ES-I3 (cell line): ENCODE data around the gene SSNA1.
A peak's percentile ranks its signal among the peaks of the same experiment; 100 is the strongest.

Experiments
- H3K36me3 ChIP-seq: 2 replicates; pipeline ENCODE4 v1.6.1; 2013; ENCODE audit warnings: mild to moderate bottlenecking, low read length, control low read depth, moderate library complexity; ENCODE audit not compliant: insufficient read depth
- H3K4me1 ChIP-seq: 2 replicates; pipeline ENCODE4 v1.6.1; 2013; ENCODE audit warnings: mild to moderate bottlenecking, control low read depth, low read length; ENCODE audit not compliant: insufficient read depth
- H3K9ac ChIP-seq: 2 replicates; pipeline ENCODE4 v1.6.1; 2013; ENCODE audit warnings: low read depth, mild to moderate bottlenecking, low read length, moderate library complexity
- H3K9me3 ChIP-seq: 2 replicates; pipeline ENCODE4 v1.6.1; 2013; ENCODE audit warnings: mild to moderate bottlenecking, low read length, moderate library complexity; ENCODE audit not compliant: control insufficient read depth, insufficient read depth

SSNA1 gene

DNA sequence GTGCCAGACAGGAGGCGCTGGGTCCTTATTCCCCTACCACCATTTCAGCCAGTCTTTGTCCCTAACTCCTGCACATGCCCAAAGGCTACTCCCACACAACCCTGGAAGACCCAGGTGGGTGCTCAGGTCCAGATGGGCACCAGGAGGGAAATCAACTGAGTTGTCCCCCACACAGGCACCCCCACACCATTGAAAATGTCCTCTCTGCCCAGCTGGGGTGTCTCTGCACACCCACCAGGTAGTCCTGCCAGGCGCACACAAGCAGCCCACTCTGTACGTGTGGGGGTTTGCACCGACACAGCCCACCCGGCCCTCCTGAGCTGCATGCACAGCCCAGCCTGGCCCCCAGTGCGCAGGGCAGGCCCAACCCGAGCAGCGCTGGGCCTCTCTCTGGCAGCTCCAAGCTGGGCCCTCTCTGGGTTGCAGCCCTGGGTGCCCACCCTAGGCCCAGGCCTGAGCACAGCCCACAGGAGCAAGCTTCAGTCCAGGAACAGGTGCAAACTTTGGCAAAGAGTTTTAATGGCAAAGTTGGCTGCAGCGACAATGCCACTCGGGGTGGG, 31.4 kb downstream of the SSNA1 start:
- no peaks in the 10 kb centered on the region for H3K36me3 ChIP-seq
- no peaks in the 10 kb centered on the region; the same call in 1 of the 2 replicates for H3K4me1 ChIP-seq
- H3K9me3 ChIP-seq: no peaks in the 10 kb centered on the region
- no peak overlapping the region for H3K9ac ChIP-seq

DNA sequence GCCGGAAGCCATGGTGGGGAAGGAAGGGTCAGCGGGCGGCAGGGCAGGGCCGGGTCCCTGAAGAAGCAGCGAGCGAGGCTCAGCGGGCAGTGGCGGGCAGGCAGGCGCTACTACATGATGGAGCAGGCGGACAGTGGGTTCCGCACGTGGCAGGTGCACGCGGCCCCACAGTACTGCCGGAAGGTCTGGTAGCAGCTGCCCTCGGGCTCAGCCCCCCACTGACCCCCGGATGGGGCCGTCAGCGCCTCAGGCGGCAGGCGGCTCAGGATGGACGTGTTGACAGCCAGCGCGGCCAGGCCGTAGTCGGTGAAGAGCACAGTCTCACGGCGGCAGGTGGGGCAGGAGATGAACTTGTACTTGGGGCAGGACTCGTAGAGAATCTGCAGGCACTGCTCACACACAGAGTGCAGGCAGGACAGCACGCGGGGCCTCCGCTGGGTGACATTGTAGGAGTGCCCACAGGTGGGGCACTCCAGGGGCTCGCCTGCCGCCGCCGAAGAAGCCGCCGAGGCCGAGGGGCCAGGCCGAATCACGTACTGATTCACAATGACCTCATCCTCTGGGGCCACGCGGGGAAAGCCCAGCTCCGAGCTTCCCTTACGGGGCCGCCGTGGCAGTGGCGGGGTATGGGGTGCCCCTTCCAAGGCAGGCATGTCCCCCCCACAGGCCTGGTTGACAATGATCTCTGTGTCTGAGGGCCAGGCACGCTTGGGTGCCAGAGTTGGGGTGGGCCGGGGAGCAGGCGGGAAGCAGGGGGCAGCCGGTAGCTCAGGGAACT, 32.0 kb downstream of the SSNA1 start:
- no peaks in the 10 kb centered on the region for H3K9me3 ChIP-seq
- H3K9ac ChIP-seq: no peak overlapping the region
- H3K4me1 ChIP-seq: no peaks in the 10 kb centered on the region; the same call in 1 of the 2 replicates
- no peaks in the 10 kb centered on the region for H3K36me3 ChIP-seq

DNA sequence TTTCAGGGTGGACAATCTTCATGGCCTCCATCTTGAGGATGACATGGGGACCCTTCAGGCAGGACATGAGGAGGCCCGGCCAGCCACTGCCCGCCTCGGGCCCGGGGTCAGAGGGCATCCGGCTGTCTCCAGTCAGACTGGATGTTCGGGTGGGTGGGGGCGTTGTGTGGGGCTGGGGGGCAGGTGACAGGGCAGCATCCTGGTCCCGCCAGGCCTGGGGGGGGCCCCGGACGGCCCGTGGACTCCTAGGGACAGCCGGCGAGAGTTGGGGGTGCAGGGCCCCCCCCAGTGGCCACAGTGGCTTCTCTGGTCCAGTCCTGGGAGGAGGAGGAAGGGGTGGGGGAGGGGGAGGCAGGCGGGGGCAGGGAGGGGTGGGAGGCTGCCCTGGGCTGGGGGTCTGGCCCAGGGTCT, 32.6 kb downstream of the SSNA1 start:
- Histone ChIP-seq H3K36me3 (no peaks in the 10 kb centered on the region), H3K9ac (peak overlapping the region; percentile 33; the same call in 1 of the 2 replicates), H3K9me3 (no peaks in the 10 kb centered on the region), H3K4me1 (no peaks in the 10 kb centered on the region; the same call in 1 of the 2 replicates)

DNA sequence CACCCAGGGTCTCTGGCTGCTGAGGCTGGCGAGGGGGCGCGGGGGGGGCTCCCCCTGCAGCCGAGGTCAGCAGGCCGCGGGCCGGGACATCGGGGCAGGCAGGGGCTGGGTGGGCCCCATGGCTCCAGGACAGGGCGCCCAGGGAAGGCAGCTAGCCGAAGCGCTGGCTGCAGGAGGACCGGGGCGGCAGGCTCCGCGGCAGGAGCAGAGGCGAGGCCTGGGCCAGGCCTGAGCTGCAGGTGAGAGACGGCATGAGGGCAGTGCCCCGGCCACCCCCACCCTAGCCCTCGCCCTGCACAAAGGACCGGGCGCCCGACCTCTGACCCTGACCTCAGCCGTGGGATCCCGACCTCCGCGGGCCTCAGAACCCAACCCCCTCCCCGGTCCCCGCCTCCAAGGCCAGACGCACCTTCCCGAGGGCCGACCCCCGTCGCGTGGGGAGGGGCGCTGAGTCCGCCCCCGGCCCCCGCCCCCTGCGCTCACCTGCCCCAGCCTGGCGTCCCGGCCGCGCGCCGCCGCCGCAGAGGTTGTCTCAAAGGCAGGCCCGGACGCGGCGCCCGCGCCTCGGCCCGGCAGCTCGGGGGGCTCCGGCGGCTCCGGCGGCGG, 33.1 kb downstream of the SSNA1 start:
- peak overlapping the region; percentile 33; the same call in 1 of the 2 replicates for H3K9ac ChIP-seq
- no peaks in the 10 kb centered on the region for H3K36me3 ChIP-seq
- no peaks in the 10 kb centered on the region; the same call in 1 of the 2 replicates for H3K4me1 ChIP-seq

DNA sequence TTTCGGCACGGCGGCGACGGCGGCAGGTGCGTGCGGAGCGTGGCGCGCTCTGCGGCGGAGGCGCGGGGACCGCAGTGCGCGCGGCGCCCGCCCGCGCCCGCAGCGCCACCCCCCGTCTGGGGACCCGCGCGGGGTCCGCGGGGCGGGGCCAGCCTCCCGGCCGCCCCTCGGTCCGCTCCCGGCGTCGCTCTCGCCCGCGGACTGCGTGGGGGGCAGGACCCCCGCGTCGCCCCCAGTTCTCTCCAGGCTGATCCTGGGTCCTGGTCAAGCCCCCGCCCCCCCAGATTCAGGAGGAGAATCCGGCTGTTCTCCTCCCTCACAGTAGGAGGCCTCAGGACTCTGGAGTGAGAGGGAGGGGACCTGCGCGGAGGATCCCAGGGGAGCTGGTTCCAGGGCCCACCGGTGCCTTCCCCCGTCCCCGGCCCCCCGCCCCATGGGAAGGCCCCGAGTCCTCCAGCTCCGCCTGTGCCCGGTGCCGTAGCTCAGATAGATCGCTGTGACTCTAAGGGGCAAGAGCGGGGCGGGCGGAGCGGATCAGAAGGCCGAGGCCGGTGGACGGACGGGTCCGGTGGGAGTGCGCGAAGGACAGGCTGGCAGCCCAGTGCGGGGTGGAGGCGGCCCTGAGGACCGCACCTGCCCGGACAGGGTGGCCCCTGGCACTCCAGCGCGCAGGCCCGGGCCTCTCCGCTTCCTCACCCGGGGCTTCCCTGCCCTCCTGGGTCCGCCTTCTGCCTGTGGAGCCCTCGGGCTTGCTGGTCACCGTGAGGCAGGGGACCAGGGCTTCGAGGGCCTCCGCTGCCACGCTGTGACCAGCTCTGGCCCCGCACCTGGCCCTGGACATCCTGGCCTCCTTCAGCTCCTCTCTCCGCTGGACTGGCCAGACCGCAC, 34.0 kb downstream of the SSNA1 start, which contains the start of gene RNF208:
TSS of gene RNF208 (minus strand) at position 51 of the 888 bp plus-strand sequence. CDS start 1,028 bp downstream, outside the sequence.
- no peaks in the 10 kb centered on the region for H3K36me3 ChIP-seq
- no peaks in the 10 kb centered on the region for H3K9me3 ChIP-seq
- H3K4me1 ChIP-seq: no peaks in the 10 kb centered on the region; the same call in 1 of the 2 replicates
- H3K9ac ChIP-seq: peak within 1 kb of the TSS; percentile 59

More for the DNA sequence above, 33.1 kb downstream of the SSNA1 start:
- H3K9me3 ChIP-seq: no peaks in the 10 kb centered on the region

DNA sequence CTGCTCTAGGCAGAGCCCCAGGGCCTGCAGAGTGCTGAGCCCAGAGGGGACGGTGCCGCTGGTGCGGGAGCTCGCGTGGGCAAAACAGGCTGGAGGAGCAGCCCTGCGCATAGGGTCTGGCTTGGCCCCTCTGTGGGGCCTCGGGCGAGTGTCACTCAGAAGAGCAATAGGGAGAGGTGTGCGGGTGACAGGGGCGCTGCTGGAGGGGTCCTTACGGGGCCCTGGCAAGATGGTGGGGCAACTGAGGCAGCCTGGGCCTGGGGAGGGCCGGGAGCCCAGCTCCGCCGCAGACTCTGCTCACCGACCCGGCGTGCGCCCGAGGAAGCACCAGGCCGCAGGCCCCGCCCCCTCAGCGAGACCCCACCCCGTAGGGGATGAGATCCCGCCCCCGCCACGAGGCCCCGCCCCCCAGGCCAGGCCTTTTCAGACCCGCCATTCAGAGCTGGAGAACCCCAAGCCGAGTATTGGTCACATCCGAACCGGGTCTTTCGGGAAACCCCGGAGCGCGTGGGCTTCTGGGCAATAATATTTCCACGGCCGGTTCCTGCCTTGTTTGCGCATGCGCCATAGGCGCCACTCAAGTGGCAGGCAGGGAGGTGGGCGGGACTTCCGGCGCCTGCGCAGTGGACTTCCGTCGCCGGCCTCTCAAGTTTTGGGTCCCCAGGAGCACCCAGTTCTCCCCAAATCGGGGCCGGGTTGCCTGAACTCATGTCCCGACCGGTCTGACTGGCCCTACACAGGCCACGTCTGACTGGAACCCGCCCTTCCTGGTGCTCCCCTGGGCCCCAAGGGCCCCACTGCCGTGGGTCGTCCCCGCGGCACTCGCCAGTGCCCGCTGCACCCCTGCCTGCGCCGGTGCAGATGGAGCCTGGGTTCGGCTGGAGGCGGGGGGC, 34.8 kb downstream of the SSNA1 start:
- Histone ChIP-seq H3K4me1 (no peaks in the 10 kb centered on the region; the same call in 1 of the 2 replicates), H3K36me3 (no peaks in the 10 kb centered on the region), H3K9ac (peak overlapping the region; percentile 93), H3K9me3 (no peaks in the 10 kb centered on the region)

DNA sequence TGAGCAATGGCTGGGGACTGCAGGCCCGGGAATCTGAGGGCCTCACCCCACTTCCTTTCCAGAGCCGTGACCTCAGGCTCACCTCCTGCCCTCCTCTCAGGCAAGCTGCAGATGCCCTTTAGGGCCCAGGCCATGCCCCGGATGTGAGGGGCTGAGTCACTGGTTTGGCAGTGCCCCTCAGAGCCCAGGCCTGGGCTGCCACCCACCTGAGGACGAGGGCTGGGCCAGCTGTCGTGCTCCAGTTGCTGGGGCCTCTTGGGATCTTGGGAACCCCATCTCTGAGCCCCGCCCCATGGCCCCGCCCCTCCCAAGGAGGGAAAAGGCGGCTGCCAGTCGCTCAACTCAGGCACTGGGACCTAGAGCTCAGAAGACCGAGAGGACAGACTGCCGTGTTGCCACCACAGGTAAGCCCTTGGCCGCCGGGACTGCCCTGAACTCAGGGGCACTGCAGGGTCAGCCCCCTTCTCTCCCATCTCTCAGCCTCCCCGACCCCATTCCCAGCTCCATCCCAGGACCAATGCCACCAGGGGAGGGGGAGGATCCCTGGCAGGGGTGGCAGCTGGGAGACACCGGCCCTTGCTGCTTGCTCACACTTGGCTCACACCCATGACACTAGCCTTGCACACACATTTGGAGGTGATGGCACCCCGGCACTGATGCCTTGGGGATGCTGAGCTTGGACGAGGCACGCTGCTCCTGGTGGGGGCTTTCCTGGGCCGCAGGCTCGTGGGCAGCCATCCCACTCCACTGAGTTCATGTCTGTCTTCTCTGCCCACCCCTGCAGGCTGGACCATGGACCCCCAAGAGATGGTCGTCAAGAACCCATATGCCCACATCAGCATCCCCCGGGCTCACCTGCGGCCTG, 36.6 kb downstream of the SSNA1 start, which contains the start of gene CYSRT1:
TSS of gene CYSRT1 (plus strand) at position 345 of the 865 bp plus-strand sequence. CDS start at position 793, 448 bp downstream.
- no peaks in the 10 kb centered on the region for H3K9me3 ChIP-seq
- peak within 1 kb of the TSS; percentile 93 for H3K9ac ChIP-seq
- no peaks in the 10 kb centered on the region for H3K36me3 ChIP-seq
- no peaks in the 10 kb centered on the region for H3K4me1 ChIP-seq

DNA sequence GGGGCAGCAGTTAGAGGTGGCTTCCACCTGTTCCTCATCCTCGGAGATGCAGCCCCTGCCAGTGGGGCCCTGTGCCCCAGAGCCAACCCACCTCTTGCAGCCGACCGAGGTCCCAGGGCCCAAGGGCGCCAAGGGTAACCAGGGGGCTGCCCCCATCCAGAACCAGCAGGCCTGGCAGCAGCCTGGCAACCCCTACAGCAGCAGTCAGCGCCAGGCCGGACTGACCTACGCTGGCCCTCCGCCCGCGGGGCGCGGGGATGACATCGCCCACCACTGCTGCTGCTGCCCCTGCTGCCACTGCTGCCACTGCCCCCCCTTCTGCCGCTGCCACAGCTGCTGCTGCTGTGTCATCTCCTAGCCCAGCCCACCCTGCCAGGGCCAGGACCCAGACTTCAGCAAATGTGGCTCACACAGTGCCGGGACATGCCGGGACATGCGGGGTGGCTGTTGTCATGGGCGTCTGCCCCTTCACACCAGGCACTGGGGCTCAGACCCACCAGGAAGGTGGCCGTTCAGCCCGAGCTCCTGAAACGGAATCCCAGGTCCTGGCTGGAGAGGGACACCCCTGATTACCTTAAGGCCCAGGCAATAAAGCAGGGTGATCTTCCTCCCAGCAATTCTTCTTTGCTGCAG, 37.3 kb downstream of the SSNA1 start:
- no peaks in the 10 kb centered on the region for H3K4me1 ChIP-seq
- no peak overlapping the region for H3K9ac ChIP-seq
- no peaks in the 10 kb centered on the region for H3K9me3 ChIP-seq
- no peaks in the 10 kb centered on the region for H3K36me3 ChIP-seq

DNA sequence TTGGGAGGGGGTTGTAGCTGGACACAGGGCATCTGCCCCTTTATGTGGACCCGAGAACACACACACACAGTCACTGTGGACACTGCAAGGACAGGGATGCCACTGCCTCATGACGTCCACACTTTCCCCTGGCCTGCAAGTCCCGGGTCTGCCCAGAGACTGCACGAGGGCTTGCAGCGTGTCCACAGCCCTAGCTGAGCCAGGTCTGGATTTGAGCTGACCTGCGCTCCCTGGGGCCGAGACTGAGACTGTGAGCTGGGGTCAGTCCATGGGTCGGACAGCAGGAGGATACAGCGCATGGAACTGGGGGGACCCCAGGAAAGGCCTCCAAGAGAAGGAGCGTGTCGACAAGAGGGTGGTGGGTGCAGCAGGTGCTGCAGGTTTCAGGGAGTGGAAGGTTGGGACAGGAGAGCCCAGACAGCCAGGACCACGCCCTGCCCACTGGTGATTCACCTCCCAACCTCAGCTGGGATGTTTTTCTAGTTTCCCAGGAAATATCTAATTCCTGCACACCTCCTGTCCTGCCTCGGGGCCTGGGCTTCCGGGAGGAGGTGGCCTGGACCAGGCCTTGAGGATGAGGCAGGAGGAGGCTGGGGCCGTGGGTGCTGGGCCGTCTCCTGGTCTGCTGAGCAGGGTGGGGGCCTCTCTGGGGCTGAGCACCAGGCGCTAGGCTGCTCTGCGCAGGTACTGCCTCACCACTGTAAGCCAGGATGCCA, 38.0 kb downstream of the SSNA1 start:
- Histone ChIP-seq H3K36me3 (no peaks in the 10 kb centered on the region), H3K9me3 (no peaks in the 10 kb centered on the region), H3K4me1 (no peaks in the 10 kb centered on the region), H3K9ac (no peak overlapping the region)

DNA sequence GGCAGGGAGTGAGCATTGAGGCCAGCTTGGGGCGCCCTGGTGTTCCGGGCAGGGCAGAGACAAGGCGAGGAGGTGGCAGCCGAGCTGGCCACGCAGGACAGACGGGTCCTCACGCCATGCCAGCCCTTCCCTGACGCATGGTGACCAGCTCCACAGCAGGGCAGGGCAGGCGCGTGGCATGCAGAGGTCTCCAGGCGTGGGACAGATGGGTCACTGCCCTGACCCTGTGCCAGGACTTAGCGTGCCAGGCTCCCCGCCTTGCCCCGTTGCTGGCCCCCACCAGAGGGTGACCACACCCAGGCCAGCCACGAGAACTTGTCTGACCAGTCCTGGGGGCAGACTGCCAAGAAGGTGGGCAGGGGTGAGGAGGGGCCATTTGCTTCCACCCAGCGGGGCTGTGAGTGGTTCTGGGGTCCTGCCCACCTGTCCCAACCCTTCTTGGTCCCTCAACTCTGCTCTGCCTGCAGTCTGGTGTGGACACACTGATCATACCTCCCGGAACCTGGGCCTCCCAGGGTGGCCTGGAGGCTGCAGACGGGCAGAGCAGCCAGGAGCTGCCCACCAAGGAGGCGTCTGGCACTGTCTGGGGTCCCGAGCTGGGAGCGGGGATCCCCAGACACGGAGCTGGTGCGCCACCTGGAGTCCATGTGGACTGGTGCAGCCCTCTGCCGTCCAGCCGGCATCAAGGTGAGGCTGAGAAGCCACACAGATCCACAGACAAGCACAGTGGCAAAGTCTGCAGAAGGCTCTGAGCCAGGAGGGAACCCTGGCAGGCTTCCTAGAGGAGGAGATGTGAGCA, 38.8 kb downstream of the SSNA1 start, which contains the start of gene RNF224:
TSS of gene RNF224 (plus strand) at position 449 of the 799 bp plus-strand sequence. CDS start 834 bp downstream, outside the sequence.
- no peaks in the 10 kb centered on the region for H3K4me1 ChIP-seq
- no peaks in the 10 kb centered on the region for H3K36me3 ChIP-seq
- no peak within 1 kb of the TSS for H3K9ac ChIP-seq
- H3K9me3 ChIP-seq: no peaks in the 10 kb centered on the region

DNA sequence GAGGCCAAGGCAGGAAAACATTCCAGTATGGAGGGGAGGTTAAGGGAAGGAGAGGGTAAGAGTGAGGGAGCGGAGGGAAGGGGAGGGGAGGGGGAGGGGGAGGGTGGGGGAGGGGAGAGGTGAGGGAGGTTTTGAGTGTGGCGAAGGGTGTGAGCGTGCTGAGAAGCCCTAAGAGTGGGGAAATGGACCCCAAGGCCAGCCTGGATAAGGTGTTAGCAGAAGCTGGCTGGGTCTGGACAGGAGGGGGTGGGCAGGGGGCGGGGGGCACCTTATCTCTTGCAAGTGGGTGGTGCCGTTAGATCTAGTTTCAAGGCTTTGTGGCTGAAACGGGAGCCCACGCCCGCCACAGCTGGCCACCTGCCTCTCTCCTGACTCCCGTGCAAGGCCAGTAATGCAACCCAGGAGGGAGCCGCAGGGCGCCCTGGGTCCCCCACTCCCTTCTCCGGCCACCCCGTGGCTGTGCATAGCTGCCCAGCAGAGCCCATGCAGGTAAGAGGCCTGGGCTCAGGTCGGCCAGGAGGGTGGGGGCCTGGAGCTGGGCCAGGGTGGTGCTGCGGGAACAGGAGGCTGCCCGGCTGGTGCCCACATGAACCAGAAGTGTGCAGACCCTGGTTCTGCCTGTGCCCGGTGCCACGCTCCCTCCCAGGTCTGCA, 39.5 kb downstream of the SSNA1 start:
- Histone ChIP-seq H3K4me1 (no peaks in the 10 kb centered on the region), H3K9me3 (no peaks in the 10 kb centered on the region), H3K9ac (no peak overlapping the region), H3K36me3 (no peaks in the 10 kb centered on the region)
